ENCODE data around the gene NOL4. TPM values are rescaled to one million over a fixed set of nuclear protein-coding genes. Genes with fewer than 3 reads are reported as not detected.

NOL4 gene
- total RNA-seq, 1 donor from 2014 or later: 0.63 TPM

- Mint-ChIP-seq H3K27ac (ENCODE audit: unreplicated experiment) (no peak overlapping the region), H3K9me3 (no peaks in the 10 kb centered on the region), H3K36me3 (ENCODE audit: low read depth) (no peaks in the 10 kb centered on the region), H3K4me1 (peaks cover 22% of the 10 kb centered on the region), H3K4me3 (peak overlapping the region; percentile 84), H3K27me3 (ENCODE audit: low read depth) (peaks cover 96% of the 10 kb centered on the region)
- no peak for TF ChIP-seq CTCF (conservative IDR thresholded peaks at IDR 0.05)
- DNase-seq (ENCODE audit: low read depth, low spot score): peak; percentile 41
Measured at GRCh38 chr18:34222307-34223163, 2.2 kb downstream of the NOL4 start.

GRCh38 chr18:34221971-34222306 is 2.8 kb downstream of the NOL4 start:
- no peak overlapping the region for H3K27ac Mint-ChIP-seq (ENCODE audit: unreplicated experiment)
- no peaks in the 10 kb centered on the region for H3K9me3 Mint-ChIP-seq
- H3K27me3 Mint-ChIP-seq (ENCODE audit: low read depth): peaks cover 91% of the 10 kb centered on the region

GRCh38 chr18:34220081-34220815 is 4.5 kb downstream of the NOL4 start:
- no peak overlapping the region for H3K27ac Mint-ChIP-seq (ENCODE audit: unreplicated experiment)
- H3K4me1 Mint-ChIP-seq: peaks cover 22% of the 10 kb centered on the region
- no peak for DNase-seq (ENCODE audit: low read depth, low spot score)
- no peaks in the 10 kb centered on the region for H3K9me3 Mint-ChIP-seq
- H3K36me3 Mint-ChIP-seq (ENCODE audit: low read depth): no peaks in the 10 kb centered on the region
- TF ChIP-seq CTCF (conservative IDR thresholded peaks at IDR 0.05): no peak
- peaks cover 80% of the 10 kb centered on the region for H3K27me3 Mint-ChIP-seq (ENCODE audit: low read depth)
- no peak overlapping the region for H3K4me3 Mint-ChIP-seq

More at GRCh38 chr18:34221971-34222306, 2.8 kb downstream of the NOL4 start:
- Mint-ChIP-seq H3K4me1 (peaks cover 22% of the 10 kb centered on the region), H3K36me3 (ENCODE audit: low read depth) (no peaks in the 10 kb centered on the region), H3K4me3 (peak overlapping the region; percentile 84)
- no peak for DNase-seq (ENCODE audit: low read depth, low spot score)
- no peak for TF ChIP-seq CTCF (conservative IDR thresholded peaks at IDR 0.05)

GRCh38 chr18:34219651-34220050 is 5.1 kb downstream of the NOL4 start:
- no peak overlapping the region for H3K4me3 Mint-ChIP-seq
- no peaks in the 10 kb centered on the region for H3K9me3 Mint-ChIP-seq
- no peaks in the 10 kb centered on the region for H3K36me3 Mint-ChIP-seq (ENCODE audit: low read depth)
- no peak overlapping the region for H3K27ac Mint-ChIP-seq (ENCODE audit: unreplicated experiment)
- peaks cover 80% of the 10 kb centered on the region for H3K27me3 Mint-ChIP-seq (ENCODE audit: low read depth)
- peaks cover 19% of the 10 kb centered on the region for H3K4me1 Mint-ChIP-seq
- no peak for TF ChIP-seq CTCF (conservative IDR thresholded peaks at IDR 0.05)
- no peak for DNase-seq (ENCODE audit: low read depth, low spot score)

- Mint-ChIP-seq H3K4me3 (no peak overlapping the region), H3K27ac (ENCODE audit: unreplicated experiment) (no peak overlapping the region), H3K4me1 (no peaks in the 10 kb centered on the region), H3K27me3 (ENCODE audit: low read depth) (peaks cover 14% of the 10 kb centered on the region), H3K9me3 (no peaks in the 10 kb centered on the region), H3K36me3 (ENCODE audit: low read depth) (no peaks in the 10 kb centered on the region)
- no peak for TF ChIP-seq CTCF (conservative IDR thresholded peaks at IDR 0.05)
- DNase-seq (ENCODE audit: low read depth, low spot score): no peak
Measured at GRCh38 chr18:34212511-34212910, 12.2 kb downstream of the NOL4 start.
